Measurements from ENCODE around the gene CGB5.
"Not testable (repeated sequence)": the region's sequence is repeated elsewhere in the genome, so short reads cannot be mapped to it uniquely, and the experiment has no call there.

Gene CGB5

GRCh38 chr19:49022116-49022515 lies 21.5 kb upstream of the CGB5 start:
- no peak for DNase-seq

GRCh38 chr19:49024233-49024632 lies 19.4 kb upstream of the CGB5 start, which contains the start of gene CGB3:
TSS of gene CGB3 (minus strand) at chr19:49024333. CDS start at chr19:49023971, 362 bp downstream.
- not testable (repeated sequence) for DNase-seq

GRCh38 chr19:49025088-49025487 lies 18.6 kb upstream of the CGB5 start:
- DNase-seq, result not testable (repeated sequence)

GRCh38 chr19:49025599-49025998 lies 18.0 kb upstream of the CGB5 start:
- not testable (repeated sequence) for DNase-seq

- not testable (repeated sequence) for DNase-seq
Measured at GRCh38 chr19:49028686-49029085, 15.0 kb upstream of the CGB5 start.

GRCh38 chr19:49029749-49030148 lies 13.9 kb upstream of the CGB5 start:
- not testable (repeated sequence) for DNase-seq

- not testable (repeated sequence) for DNase-seq
Measured at GRCh38 chr19:49030323-49030722, 13.3 kb upstream of the CGB5 start.

GRCh38 chr19:49031642-49032301 lies 11.9 kb upstream of the CGB5 start, which contains the start of gene CGB2:
TSS of gene CGB2 (plus strand) at chr19:49031890. CDS start at chr19:49032096, 206 bp downstream.
- DNase-seq, result not testable (repeated sequence)

- DNase-seq, result not testable (repeated sequence)
Measured at GRCh38 chr19:49036815-49037214, 6.8 kb upstream of the CGB5 start, which contains the start of gene CGB1. TSS of gene CGB1 (minus strand) at chr19:49036895. CDS start at chr19:49036711, 184 bp downstream.

- DNase-seq, result not testable (repeated sequence)
Measured at GRCh38 chr19:49038111-49038510, 5.5 kb upstream of the CGB5 start.

GRCh38 chr19:49038557-49039276 lies 4.9 kb upstream of the CGB5 start:
- DNase-seq, result not testable (repeated sequence)

GRCh38 chr19:49039736-49040135 lies 3.9 kb upstream of the CGB5 start:
- DNase-seq, result not testable (repeated sequence)

GRCh38 chr19:49042177-49042576 lies 1.5 kb upstream of the CGB5 start:
- DNase-seq, result no peak

GRCh38 chr19:49042666-49043065 lies 982 bp upstream of the CGB5 start:
- not testable (repeated sequence) for DNase-seq

- DNase-seq, result not testable (repeated sequence)
Measured at GRCh38 chr19:49049011-49049410, 5.4 kb downstream of the CGB5 start, which contains the start of gene CGB8. TSS of gene CGB8 (minus strand) at chr19:49049111. CDS start at chr19:49048739, 372 bp downstream.

GRCh38 chr19:49049834-49050233 lies 6.2 kb downstream of the CGB5 start:
- not testable (repeated sequence) for DNase-seq

- not testable (repeated sequence) for DNase-seq
Measured at GRCh38 chr19:49050376-49051033, 6.9 kb downstream of the CGB5 start.

GRCh38 chr19:49056101-49056901 lies 12.7 kb downstream of the CGB5 start:
- DNase-seq, result peak; percentile 78

GRCh38 chr19:49056902-49057596 lies 13.4 kb downstream of the CGB5 start:
- not testable (repeated sequence) for DNase-seq

- DNase-seq, result peak; percentile 85
Measured at GRCh38 chr19:49057636-49058234, 14.1 kb downstream of the CGB5 start, which contains the start of gene CGB7. TSS of gene CGB7 (minus strand) at chr19:49057749. CDS start at chr19:49055375, 2,374 bp downstream.

GRCh38 chr19:49058562-49058961 lies 14.9 kb downstream of the CGB5 start:
- no peak for DNase-seq

Measured in retina (tissue), 1 donor.